ENCODE results near the gene METTL18. TPM values are rescaled to one million over a fixed set of nuclear protein-coding genes. Genes with fewer than 3 reads are reported as not detected.
A peak's percentile ranks its signal among the peaks of the same experiment; 100 is the strongest.

Gene METTL18
- total and polyA plus RNA-seq, 2 of the 13 experiments (the other 11 are each of a cell fraction or from before 2014, with no cell fraction given), result 2.7 to 6.7 TPM

DNA sequence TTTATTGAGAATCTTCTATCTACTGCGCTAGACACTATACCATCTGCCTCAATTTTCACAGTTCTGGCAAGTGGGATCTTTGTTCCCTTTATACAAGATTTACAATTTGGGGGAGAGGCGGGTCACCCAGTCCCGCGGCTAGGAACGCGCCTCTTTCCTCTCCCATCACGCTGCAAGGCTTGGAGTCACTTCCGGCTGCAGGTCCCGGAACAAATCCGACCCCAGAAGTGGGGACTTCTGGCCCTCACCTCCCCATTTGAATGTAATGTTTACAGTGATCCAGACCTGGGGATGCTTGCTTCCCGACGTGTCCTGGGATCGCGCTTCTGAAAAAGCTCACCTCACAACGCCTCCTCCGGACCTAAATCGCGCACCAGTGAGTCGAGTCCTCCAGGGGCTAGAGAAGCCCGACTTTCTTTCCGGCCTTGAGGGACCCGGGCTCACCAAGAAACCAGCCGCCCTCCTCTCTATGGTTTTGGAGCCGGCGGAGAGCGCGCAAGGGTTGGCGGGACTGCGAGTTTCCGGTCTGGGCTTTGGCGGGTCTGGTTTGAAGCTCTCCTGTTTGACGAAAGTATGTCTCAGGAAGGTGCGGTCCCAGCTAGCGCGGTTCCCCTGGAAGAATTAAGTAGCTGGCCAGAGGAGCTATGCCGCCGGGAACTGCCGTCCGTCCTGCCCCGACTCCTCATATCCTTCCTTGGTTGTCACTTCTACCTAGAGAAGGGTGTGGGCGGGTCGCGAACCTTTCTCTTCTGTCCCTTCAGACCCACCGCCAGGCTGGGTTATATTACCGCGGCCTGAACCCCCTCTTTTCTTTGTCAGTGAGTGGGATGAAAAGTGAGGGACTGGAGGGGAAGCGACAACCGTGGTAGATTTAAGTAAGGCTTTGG lies at the start of gene METTL18 (continued):
- no peak for TF ChIP-seq HIVEP1 (CRISPR knock-in tag; IDR thresholded peaks at IDR 0.05)
- TF ChIP-seq MTF1 (CRISPR knock-in tag; IDR thresholded peaks at IDR 0.05), result no peak
- TF ChIP-seq, protein P1, sequence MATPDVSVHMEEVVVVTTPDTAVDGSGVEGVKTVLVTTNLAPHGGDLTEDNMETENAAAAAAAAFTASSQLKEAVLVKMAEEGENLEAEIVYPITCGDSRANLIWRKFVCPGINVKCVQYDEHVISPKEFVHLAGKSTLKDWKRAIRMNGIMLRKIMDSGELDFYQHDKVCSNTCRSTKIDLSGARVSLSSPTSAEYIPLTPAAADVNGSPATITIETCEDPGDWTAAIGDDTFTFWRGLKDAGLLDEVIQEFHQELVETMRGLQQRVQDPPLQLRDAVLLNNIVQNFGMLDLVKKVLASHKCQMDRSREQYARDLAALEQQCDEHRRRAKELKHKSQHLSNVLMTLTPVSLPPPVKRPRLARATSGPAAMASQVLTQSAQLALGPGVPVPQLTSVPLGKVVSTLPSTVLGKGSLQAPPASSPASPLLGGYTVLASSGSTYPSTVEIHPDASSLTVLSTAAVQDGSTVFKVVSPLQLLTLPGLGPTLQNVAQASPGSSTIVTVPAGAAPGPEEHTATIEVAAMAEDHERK (CRISPR knock-in tag; IDR thresholded peaks at IDR 0.05; ENCODE audit: low read depth), result no peak
- TF ChIP-seq POGZ (CRISPR knock-in tag; IDR thresholded peaks at IDR 0.05), result peak; percentile 71; the same call in 1 of the 2 replicates
- TF ChIP-seq, protein P2, sequence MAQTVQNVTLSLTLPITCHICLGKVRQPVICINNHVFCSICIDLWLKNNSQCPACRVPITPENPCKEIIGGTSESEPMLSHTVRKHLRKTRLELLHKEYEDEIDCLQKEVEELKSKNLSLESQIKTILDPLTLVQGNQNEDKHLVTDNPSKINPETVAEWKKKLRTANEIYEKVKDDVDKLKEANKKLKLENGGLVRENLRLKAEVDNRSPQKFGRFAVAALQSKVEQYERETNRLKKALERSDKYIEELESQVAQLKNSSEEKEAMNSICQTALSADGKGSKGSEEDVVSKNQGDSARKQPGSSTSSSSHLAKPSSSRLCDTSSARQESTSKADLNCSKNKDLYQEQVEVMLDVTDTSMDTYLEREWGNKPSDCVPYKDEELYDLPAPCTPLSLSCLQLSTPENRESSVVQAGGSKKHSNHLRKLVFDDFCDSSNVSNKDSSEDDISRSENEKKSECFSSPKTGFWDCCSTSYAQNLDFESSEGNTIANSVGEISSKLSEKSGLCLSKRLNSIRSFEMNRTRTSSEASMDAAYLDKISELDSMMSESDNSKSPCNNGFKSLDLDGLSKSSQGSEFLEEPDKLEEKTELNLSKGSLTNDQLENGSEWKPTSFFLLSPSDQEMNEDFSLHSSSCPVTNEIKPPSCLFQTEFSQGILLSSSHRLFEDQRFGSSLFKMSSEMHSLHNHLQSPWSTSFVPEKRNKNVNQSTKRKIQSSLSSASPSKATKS (CRISPR knock-in tag; IDR thresholded peaks at IDR 0.05), result no peak
- TF ChIP-seq ZNF317 (CRISPR knock-in tag; IDR thresholded peaks at IDR 0.05), result peak; percentile 67
- TF ChIP-seq ZNF264 (CRISPR knock-in tag; IDR thresholded peaks at IDR 0.05), result no peak; the same call in 1 of the 2 replicates
- 0 out of 2 replicates have a peak, but pooled peaks have one; percentile 28 for TF ChIP-seq SAFB2 (CRISPR knock-in tag; IDR thresholded peaks at IDR 0.05; ENCODE audit: borderline replicate concordance, low read depth)
- no peak for TF ChIP-seq BRD4 (CRISPR knock-in tag; IDR thresholded peaks at IDR 0.05)
- no peak for TF ChIP-seq ZNF570 (CRISPR knock-in tag; IDR thresholded peaks at IDR 0.05; ENCODE audit: borderline replicate concordance)
- TF ChIP-seq ZSCAN30 (CRISPR knock-in tag; IDR thresholded peaks at IDR 0.05), result no peak
- TF ChIP-seq, protein P3, sequence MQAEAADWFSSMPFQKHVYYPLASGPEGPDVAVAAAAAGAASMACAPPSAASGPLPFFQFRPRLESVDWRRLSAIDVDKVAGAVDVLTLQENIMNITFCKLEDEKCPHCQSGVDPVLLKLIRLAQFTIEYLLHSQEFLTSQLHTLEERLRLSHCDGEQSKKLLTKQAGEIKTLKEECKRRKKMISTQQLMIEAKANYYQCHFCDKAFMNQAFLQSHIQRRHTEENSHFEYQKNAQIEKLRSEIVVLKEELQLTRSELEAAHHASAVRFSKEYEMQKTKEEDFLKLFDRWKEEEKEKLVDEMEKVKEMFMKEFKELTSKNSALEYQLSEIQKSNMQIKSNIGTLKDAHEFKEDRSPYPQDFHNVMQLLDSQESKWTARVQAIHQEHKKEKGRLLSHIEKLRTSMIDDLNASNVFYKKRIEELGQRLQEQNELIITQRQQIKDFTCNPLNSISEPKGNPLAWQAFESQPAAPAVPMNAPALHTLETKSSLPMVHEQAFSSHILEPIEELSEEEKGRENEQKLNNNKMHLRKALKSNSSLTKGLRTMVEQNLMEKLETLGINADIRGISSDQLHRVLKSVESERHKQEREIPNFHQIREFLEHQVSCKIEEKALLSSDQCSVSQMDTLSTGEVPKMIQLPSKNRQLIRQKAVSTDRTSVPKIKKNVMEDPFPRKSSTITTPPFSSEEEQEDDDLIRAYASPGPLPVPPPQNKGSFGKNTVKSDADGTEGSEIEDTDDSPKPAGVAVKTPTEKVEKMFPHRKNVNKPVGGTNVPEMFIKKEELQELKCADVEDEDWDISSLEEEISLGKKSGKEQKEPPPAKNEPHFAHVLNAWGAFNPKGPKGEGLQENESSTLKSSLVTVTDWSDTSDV (CRISPR knock-in tag; IDR thresholded peaks at IDR 0.05), result no peak
- TF ChIP-seq, protein P4, sequence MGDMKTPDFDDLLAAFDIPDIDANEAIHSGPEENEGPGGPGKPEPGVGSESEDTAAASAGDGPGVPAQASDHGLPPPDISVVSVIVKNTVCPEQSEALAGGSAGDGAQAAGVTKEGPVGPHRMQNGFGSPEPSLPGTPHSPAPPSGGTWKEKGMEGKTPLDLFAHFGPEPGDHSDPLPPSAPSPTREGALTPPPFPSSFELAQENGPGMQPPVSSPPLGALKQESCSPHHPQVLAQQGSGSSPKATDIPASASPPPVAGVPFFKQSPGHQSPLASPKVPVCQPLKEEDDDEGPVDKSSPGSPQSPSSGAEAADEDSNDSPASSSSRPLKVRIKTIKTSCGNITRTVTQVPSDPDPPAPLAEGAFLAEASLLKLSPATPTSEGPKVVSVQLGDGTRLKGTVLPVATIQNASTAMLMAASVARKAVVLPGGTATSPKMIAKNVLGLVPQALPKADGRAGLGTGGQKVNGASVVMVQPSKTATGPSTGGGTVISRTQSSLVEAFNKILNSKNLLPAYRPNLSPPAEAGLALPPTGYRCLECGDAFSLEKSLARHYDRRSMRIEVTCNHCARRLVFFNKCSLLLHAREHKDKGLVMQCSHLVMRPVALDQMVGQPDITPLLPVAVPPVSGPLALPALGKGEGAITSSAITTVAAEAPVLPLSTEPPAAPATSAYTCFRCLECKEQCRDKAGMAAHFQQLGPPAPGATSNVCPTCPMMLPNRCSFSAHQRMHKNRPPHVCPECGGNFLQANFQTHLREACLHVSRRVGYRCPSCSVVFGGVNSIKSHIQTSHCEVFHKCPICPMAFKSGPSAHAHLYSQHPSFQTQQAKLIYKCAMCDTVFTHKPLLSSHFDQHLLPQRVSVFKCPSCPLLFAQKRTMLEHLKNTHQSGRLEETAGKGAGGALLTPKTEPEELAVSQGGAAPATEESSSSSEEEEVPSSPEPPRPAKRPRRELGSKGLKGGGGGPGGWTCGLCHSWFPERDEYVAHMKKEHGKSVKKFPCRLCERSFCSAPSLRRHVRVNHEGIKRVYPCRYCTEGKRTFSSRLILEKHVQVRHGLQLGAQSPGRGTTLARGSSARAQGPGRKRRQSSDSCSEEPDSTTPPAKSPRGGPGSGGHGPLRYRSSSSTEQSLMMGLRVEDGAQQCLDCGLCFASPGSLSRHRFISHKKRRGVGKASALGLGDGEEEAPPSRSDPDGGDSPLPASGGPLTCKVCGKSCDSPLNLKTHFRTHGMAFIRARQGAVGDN (CRISPR knock-in tag; IDR thresholded peaks at IDR 0.05), result peak; percentile 90
- no peak for TF ChIP-seq KDM4B (CRISPR knock-in tag; IDR thresholded peaks at IDR 0.05)
- TF ChIP-seq ZNF616 (CRISPR knock-in tag; IDR thresholded peaks at IDR 0.05; ENCODE audit: low read depth), result no peak
- TF ChIP-seq MLLT10 (CRISPR knock-in tag; IDR thresholded peaks at IDR 0.05), result no peak
